ENCODE results near the gene EHBP1L1.

DNA sequence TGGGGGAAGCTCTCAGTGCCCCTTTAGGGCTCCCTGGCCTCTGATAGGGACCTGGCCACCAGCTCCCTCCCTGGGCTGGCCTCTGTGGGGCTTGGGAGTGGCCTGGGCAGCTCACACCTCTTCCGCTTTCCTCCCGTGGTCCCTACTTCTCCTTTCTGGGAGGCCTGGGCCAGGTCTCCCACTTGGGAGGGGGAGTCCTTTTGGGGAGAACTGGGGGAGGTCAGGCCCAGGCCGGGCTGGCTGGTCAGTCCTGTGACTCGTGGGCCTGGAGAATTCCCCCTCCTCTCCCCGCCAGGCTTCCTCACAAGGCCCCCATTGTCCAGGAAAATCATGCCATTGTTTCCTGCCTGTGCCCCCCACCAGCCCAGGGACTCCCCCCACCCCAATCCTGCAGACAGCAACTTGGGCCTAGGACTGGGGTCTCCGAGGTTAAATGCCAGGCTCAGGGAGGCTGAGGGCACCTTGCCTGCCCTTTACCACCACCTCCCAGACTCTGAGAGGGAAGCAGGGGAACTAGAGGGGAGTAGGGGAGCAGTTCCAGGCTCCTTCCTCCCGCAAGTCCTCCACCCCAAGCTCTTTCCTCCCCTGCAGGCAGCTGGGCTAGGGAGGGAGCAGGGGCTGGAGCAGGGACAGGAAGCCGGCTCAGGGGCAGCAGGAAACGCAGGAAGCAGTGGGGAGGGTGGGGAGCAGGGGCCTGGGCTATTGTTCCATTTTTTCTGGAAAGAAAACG, 35.3 kb downstream of the EHBP1L1 start:
- TF ChIP-seq, protein P1, sequence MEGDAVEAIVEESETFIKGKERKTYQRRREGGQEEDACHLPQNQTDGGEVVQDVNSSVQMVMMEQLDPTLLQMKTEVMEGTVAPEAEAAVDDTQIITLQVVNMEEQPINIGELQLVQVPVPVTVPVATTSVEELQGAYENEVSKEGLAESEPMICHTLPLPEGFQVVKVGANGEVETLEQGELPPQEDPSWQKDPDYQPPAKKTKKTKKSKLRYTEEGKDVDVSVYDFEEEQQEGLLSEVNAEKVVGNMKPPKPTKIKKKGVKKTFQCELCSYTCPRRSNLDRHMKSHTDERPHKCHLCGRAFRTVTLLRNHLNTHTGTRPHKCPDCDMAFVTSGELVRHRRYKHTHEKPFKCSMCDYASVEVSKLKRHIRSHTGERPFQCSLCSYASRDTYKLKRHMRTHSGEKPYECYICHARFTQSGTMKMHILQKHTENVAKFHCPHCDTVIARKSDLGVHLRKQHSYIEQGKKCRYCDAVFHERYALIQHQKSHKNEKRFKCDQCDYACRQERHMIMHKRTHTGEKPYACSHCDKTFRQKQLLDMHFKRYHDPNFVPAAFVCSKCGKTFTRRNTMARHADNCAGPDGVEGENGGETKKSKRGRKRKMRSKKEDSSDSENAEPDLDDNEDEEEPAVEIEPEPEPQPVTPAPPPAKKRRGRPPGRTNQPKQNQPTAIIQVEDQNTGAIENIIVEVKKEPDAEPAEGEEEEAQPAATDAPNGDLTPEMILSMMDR (IDR thresholded peaks at IDR 0.05), result no peak
- TF ChIP-seq POLR2A (IDR thresholded peaks at IDR 0.05), result no peak

All from lower leg skin (tissue), 3 donors.